PC-9 (cell line): ENCODE data around the gene CYGB. TPM values are rescaled to one million over a fixed set of nuclear protein-coding genes. Genes with fewer than 3 reads are reported as not detected.
A peak's percentile ranks its signal among the peaks of the same experiment; 100 is the strongest.

Experiments used
- BruUV-seq: library from RNA; stranded (reverse); fragments of 400-500 nt; replicated peaks from 2 replicates; lab custom pipeline; 2021; lab: Mats Ljungman, UMichigan
- CTCF ChIA-PET: fragments of 300-600 bp; sonication (Branson Sonifier 250); formaldehyde crosslinking; loops from one replicate; lab custom pipeline; 2022; ENCODE audit warnings: antibody characterized with exemption; lab: Charles Lee
- POLR2A ChIA-PET: fragments of 300-600 bp; sonication (Branson Sonifier 250); formaldehyde crosslinking; loops from one replicate; lab custom pipeline; 2022; ENCODE audit warnings: antibody characterized with exemption; ENCODE audit not compliant: unreplicated experiment; lab: Charles Lee
- DNase-seq, 2 experiments: peaks; one replicate each; pipeline versions ENCODE4 v3.0.0 to v3.0.0-alpha.2; 2015 to 2022; ENCODE audit warnings: mixed read lengths in 1 of 2
- H2AFZ ChIP-seq: fragments of 200-600 bp; sonication (generic); 2 replicates; pipeline ENCODE4 v1.8.1; 2017; ENCODE audit warnings: antibody characterized with exemption
- H3F3A ChIP-seq: fragments of 200-600 bp; sonication (generic); 2 replicates; pipeline ENCODE4 v1.8.1; 2017; ENCODE audit warnings: antibody characterized with exemption, mild to moderate bottlenecking, low read depth; ENCODE audit not compliant: insufficient read depth
- H3K27ac ChIP-seq: fragments of 200-600 bp; sonication (generic); 2 replicates; pipeline ENCODE4 v1.6.1; 2016; ENCODE audit warnings: mixed run types
- H3K27me3 ChIP-seq: fragments of 200-600 bp; sonication (generic); 2 replicates; pipeline ENCODE4 v1.6.1; 2016; ENCODE audit warnings: low read depth, mixed run types; ENCODE audit not compliant: insufficient read depth
- H3K36me3 ChIP-seq: fragments of 200-600 bp; sonication (generic); 2 replicates; pipeline ENCODE4 v1.6.1; 2016; ENCODE audit warnings: low read depth, mixed run types
- H3K4me1 ChIP-seq: fragments of 200-600 bp; sonication (generic); replicated peaks from 2 replicates; pipeline ENCODE4 v1.6.1; 2016; ENCODE audit warnings: mixed run types; ENCODE audit not compliant: insufficient read depth
- H3K4me2 ChIP-seq: fragments of 200-600 bp; sonication (generic); 2 replicates; pipeline ENCODE4 v1.6.1; 2017; ENCODE audit warnings: mixed run types
- H3K4me3 ChIP-seq: fragments of 200-600 bp; sonication (generic); 2 replicates; pipeline ENCODE4 v1.6.1; 2016; ENCODE audit warnings: mixed run types
- H3K79me2 ChIP-seq: fragments of 200-600 bp; sonication (generic); 2 replicates; pipeline ENCODE4 v1.6.1; 2017; ENCODE audit warnings: low read depth, mixed run types
- H3K9me2 ChIP-seq: fragments of 200-600 bp; sonication (generic); 2 replicates; pipeline ENCODE4 v1.8.1; 2017; ENCODE audit warnings: mild to moderate bottlenecking; ENCODE audit not compliant: insufficient read depth
- H3K9me3 ChIP-seq: fragments of 200-600 bp; sonication (generic); 2 replicates; pipeline ENCODE4 v1.8.1; 2016; ENCODE audit warnings: low read depth; ENCODE audit not compliant: insufficient read depth
- H4K20me1 ChIP-seq: fragments of 200-600 bp; sonication (generic); 2 replicates; pipeline ENCODE4 v1.8.1; 2017; ENCODE audit not compliant: insufficient read depth
- EZH2 ChIP-seq: fragments of 200-600 bp; sonication (generic); IDR thresholded peaks from 2 replicates; pipeline ENCODE4 v1.8.0; 2017; ENCODE audit warnings: antibody characterized with exemption, low read depth
- intact Hi-C: fragments of 100-400 bp; cut with micrococcal nuclease; formaldehyde crosslinking; loops from one replicate; pipeline ENCODE4 v1.10.0; 2022; ENCODE audit not compliant: unreplicated experiment
- total RNA-seq: library from RNA; stranded (reverse); gene quantifications from 2 replicates; pipeline ENCODE4 v1.2.3, GENCODE V29; 2021
- TF ChIP-seq, protein P1 (sequence below): fragments of 200-600 bp; sonication (generic); conservative IDR thresholded peaks from 2 replicates; pipeline ENCODE4 v1.6.1; 2017; ENCODE audit warnings: mixed run types, antibody characterized with exemption, mild to moderate bottlenecking, moderate library complexity

Gene CYGB
- total RNA-seq, 1 experiment from 2014 or later, result 1.1 TPM

DNA sequence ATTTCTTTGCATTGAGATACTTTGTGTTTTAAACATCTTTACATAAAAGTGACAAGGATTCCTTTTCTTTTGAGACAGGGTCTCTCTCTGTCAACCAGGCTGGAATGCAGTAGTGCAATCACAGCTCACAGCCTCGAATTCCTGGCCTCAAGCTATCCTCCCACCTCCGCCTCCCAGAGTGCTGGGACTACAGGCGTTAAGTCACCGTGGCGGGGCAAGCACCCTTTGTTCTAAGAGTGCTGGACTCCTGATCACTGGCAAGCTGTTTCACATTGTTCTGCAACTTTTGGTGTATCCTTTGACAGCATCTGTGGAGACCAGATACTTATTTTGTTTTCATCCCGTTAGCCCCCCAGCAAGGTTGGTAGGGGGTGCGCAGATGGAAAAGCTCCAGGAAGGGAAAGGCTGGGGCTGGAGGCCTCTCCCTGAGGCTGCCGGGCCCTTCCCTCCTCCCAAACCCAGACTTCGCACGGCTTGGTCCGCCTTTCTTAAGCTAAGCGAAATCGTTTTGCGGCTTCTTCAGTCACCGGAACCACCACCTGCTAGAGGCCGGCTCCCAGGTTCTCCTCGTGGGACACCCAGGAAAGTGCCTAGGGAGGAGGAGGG is 47.0 kb upstream of the CYGB start:
- H2AFZ ChIP-seq, result no peak overlapping the region
- H3K9me2 ChIP-seq, result no peaks in the 10 kb centered on the region
- no peaks in the 10 kb centered on the region for H4K20me1 ChIP-seq
- H3K9me3 ChIP-seq, result no peaks in the 10 kb centered on the region
- BruUV-seq, result TSS peak; percentile 75
- ChIA-PET POLR2A (interaction anchor here (0.6 to 0.7 kb wide), 2 partner anchors 26 to 155 kb away, joined by 3 to 4 read pairs; no protein-coding TSS in a partner anchor), CTCF (interaction anchor here (1.1 kb wide), 1 partner anchor 22 kb away, joined by 4 read pairs; no protein-coding TSS in a partner anchor)
- DNase-seq, result no peak
- H3K4me3 ChIP-seq, result no peak overlapping the region
- intact Hi-C loops, result no loop called here
- H3K27me3 ChIP-seq, result no peaks in the 10 kb centered on the region
- H3K36me3 ChIP-seq, result no peaks in the 10 kb centered on the region
- no peaks in the 10 kb centered on the region for H3K4me1 ChIP-seq
- H3K4me2 ChIP-seq, result no peak overlapping the region
- TF ChIP-seq EZH2, result no peak
- TF ChIP-seq, protein P1, sequence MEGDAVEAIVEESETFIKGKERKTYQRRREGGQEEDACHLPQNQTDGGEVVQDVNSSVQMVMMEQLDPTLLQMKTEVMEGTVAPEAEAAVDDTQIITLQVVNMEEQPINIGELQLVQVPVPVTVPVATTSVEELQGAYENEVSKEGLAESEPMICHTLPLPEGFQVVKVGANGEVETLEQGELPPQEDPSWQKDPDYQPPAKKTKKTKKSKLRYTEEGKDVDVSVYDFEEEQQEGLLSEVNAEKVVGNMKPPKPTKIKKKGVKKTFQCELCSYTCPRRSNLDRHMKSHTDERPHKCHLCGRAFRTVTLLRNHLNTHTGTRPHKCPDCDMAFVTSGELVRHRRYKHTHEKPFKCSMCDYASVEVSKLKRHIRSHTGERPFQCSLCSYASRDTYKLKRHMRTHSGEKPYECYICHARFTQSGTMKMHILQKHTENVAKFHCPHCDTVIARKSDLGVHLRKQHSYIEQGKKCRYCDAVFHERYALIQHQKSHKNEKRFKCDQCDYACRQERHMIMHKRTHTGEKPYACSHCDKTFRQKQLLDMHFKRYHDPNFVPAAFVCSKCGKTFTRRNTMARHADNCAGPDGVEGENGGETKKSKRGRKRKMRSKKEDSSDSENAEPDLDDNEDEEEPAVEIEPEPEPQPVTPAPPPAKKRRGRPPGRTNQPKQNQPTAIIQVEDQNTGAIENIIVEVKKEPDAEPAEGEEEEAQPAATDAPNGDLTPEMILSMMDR, result no peak
- H3K27ac ChIP-seq, result no peak overlapping the region
- no peaks in the 10 kb centered on the region for H3K79me2 ChIP-seq
- H3F3A ChIP-seq, result peaks cover 4% of the 10 kb centered on the region; the same call in 1 of the 2 replicates

DNA sequence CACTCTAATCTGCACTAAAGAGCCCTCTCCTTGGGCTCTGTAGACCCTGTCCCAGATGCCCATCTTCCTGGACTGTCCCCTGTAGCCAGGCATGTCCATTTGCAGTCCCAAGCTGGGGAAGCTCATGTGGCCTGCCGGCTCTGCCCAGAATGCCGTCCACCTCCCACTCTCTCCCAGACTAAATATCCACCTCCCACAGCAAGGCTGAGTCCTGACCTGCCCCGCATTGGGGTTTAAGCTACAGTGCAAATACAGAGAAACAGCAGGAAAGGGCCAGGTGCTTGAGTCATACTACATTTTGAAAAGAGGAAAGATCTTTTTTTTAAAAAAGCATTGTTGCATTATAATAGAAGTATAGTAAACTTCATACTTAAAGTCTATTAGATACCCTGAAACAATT is 45.2 kb upstream of the CYGB start:
- no peak for DNase-seq
- TF ChIP-seq, protein P1, result no peak
- TF ChIP-seq EZH2, result no peak
- Histone ChIP-seq H3K27ac (no peak overlapping the region), H3K4me3 (no peak overlapping the region), H3K79me2 (no peaks in the 10 kb centered on the region), H3K4me1 (no peaks in the 10 kb centered on the region), H3K27me3 (no peaks in the 10 kb centered on the region), H3K9me2 (no peaks in the 10 kb centered on the region), H3F3A (peaks cover 4% of the 10 kb centered on the region; the same call in 1 of the 2 replicates), H2AFZ (no peak overlapping the region), H3K36me3 (no peaks in the 10 kb centered on the region), H3K4me2 (no peak overlapping the region), H4K20me1 (no peaks in the 10 kb centered on the region), H3K9me3 (no peaks in the 10 kb centered on the region)
- intact Hi-C loops, result no loop called here
- BruUV-seq, result no TSS peak
- POLR2A ChIA-PET, result interaction anchor here (0.6 kb wide), 1 partner anchor 83 kb away, joined by 3 read pairs; no protein-coding TSS in a partner anchor
- CTCF ChIA-PET, result interaction anchor here (0.7 kb wide), 1 partner anchor 41 kb away, joined by 6 read pairs; no protein-coding TSS in a partner anchor

DNA sequence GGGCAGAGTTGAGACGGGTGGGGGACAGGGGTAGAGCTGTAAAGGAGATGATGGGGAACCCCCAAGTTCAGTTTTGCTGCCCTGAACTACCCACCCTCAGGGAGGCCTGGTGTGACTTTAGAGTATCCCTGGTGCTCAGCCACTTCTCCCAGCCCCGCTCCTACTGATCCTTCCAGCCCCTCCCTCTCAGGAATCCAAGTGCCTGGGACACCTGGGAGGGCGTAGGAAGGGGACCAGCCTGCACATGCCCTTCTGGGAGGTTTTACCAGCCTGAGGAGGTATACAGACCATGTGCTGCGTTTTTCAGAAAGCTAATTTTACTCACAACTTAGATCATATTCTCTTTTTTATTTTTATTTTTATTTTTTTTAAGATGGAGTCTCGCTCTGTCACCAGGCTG is 44.0 kb upstream of the CYGB start:
- Histone ChIP-seq H3K4me1 (no peaks in the 10 kb centered on the region), H3K27me3 (no peaks in the 10 kb centered on the region), H3K36me3 (no peaks in the 10 kb centered on the region), H3F3A (peaks cover 4% of the 10 kb centered on the region; the same call in 1 of the 2 replicates), H4K20me1 (no peaks in the 10 kb centered on the region), H3K27ac (no peak overlapping the region), H3K9me2 (no peaks in the 10 kb centered on the region), H3K4me3 (no peak overlapping the region), H3K79me2 (no peaks in the 10 kb centered on the region), H2AFZ (no peak overlapping the region), H3K4me2 (no peak overlapping the region), H3K9me3 (no peaks in the 10 kb centered on the region)
- TF ChIP-seq, protein P1, result no peak
- TF ChIP-seq EZH2, result no peak
- intact Hi-C loops, result no loop called here
- BruUV-seq, result no TSS peak
- CTCF ChIA-PET, result interaction anchor here (0.6 kb wide), 2 partner anchors 12 to 87 kb away, joined by 4 to 5 read pairs; a partner anchor contains a TSS
- DNase-seq, result no peak
- POLR2A ChIA-PET, result no interaction called here
